SU-DHL-6 (cell line): ENCODE results near the gene RND3.

ENCODE experiments used
- H2AFZ ChIP-seq: fragments of 200-600 bp; sonication (generic); 2 replicates; pipeline ENCODE4 v1.6.1; 2014; ENCODE audit warnings: low read depth, mild to moderate bottlenecking, moderate library complexity, mixed read lengths, antibody characterized with exemption, low read length; ENCODE audit not compliant: severe bottlenecking
- H3F3A ChIP-seq: fragments of 200-600 bp; shearing (Covaris generic); 2 replicates; pipeline ENCODE4 v1.6.0; 2016; ENCODE audit warnings: antibody characterized with exemption, mild to moderate bottlenecking; ENCODE audit not compliant: insufficient read depth
- H3K27ac ChIP-seq: fragments of 200-600 bp; sonication (generic); 2 replicates; pipeline ENCODE4 v1.5.1; 2016; ENCODE audit warnings: low read depth, mild to moderate bottlenecking, low read length, moderate library complexity, mixed read lengths
- H3K27me3 ChIP-seq: fragments of 200-600 bp; sonication (generic), shearing (Covaris generic); 2 replicates; pipeline ENCODE4 v1.6.0; 2014; ENCODE audit warnings: mild to moderate bottlenecking, low read length
- H3K36me3 ChIP-seq: fragments of 200-600 bp; sonication (generic); 2 replicates; pipeline ENCODE4 v1.6.1; 2014; ENCODE audit warnings: mild to moderate bottlenecking, low read length, mixed read lengths
- H3K4me2 ChIP-seq: fragments of 300-600, 200-600 bp; shearing (Covaris generic), sonication (generic); 2 replicates; pipeline ENCODE4 v1.6.0; 2014; ENCODE audit warnings: low read length, low read depth, mild to moderate bottlenecking; ENCODE audit not compliant: poor library complexity, severe bottlenecking
- H3K4me3 ChIP-seq: fragments of 200-600 bp; sonication (generic); 2 replicates; pipeline ENCODE4 v1.5.1; 2014; ENCODE audit warnings: antibody characterized with exemption, low read length, mild to moderate bottlenecking, mixed read lengths; ENCODE audit not compliant: insufficient read depth, poor library complexity, severe bottlenecking
- H3K79me2 ChIP-seq: fragments of 200-600 bp; sonication (generic); 2 replicates; pipeline ENCODE4 v1.6.1; 2014; ENCODE audit warnings: mild to moderate bottlenecking, low read length, moderate library complexity; ENCODE audit not compliant: insufficient read depth
- H3K9ac ChIP-seq: fragments of 200-600 bp; sonication (generic); 2 replicates; pipeline ENCODE4 v1.7.0; 2014; ENCODE audit warnings: mild to moderate bottlenecking, low read length
- H3K9me2 ChIP-seq: fragments of 200-600 bp; sonication (generic); replicated peaks from 2 replicates; pipeline ENCODE4 v1.6.1; 2014; ENCODE audit warnings: low read length; ENCODE audit not compliant: insufficient read depth
- H3K9me3 ChIP-seq: fragments of 200-600 bp; sonication (generic); 2 replicates; pipeline ENCODE4 v1.6.1; 2014; ENCODE audit warnings: low read length, mixed read lengths; ENCODE audit not compliant: insufficient read depth
- H4K20me1 ChIP-seq: fragments of 200-600 bp; sonication (generic); 2 replicates; pipeline ENCODE4 v1.6.1; 2014; ENCODE audit warnings: low read depth, mild to moderate bottlenecking, antibody characterized with exemption, low read length, moderate library complexity, mixed read lengths
- CTCF ChIP-seq: fragments of 200-600 bp; sonication (generic); IDR thresholded peaks from one replicate; pipeline ENCODE4 v1.5.1; 2017; ENCODE audit warnings: antibody characterized with exemption, mild to moderate bottlenecking, low read length, moderate library complexity; ENCODE audit not compliant: insufficient read depth, poor library complexity, severe bottlenecking
- EZH2phosphoT487 ChIP-seq: fragments of 200-600 bp; sonication (generic), shearing (Covaris generic); conservative IDR thresholded peaks from 2 replicates; pipeline ENCODE4 v1.6.1; 2018; ENCODE audit warnings: mild to moderate bottlenecking, antibody characterized with exemption, low read length, moderate library complexity, mixed read lengths

Gene RND3

GRCh38 chr2:150495001-150495400 is 7.5 kb upstream of the RND3 start:
- no peaks in the 10 kb centered on the region for H3K9me3 ChIP-seq
- no peaks in the 10 kb centered on the region for H3K36me3 ChIP-seq
- no peaks in the 10 kb centered on the region for H3F3A ChIP-seq
- H3K4me3 ChIP-seq = no peak overlapping the region
- no peak overlapping the region for H2AFZ ChIP-seq
- H3K79me2 ChIP-seq = no peaks in the 10 kb centered on the region
- no peak overlapping the region for H3K9ac ChIP-seq
- no peaks in the 10 kb centered on the region for H3K9me2 ChIP-seq
- H3K27ac ChIP-seq = no peak overlapping the region
- TF ChIP-seq CTCF = no peak
- TF ChIP-seq EZH2phosphoT487 = no peak
- no peaks in the 10 kb centered on the region for H3K27me3 ChIP-seq
- H4K20me1 ChIP-seq = no peaks in the 10 kb centered on the region
- no peak overlapping the region for H3K4me2 ChIP-seq

- Histone ChIP-seq H3K27ac (no peak overlapping the region), H3K4me2 (no peak overlapping the region), H3K9ac (no peak overlapping the region), H4K20me1 (no peaks in the 10 kb centered on the region), H2AFZ (no peak overlapping the region), H3K4me3 (no peak overlapping the region), H3K9me2 (no peaks in the 10 kb centered on the region), H3F3A (no peaks in the 10 kb centered on the region), H3K9me3 (no peaks in the 10 kb centered on the region), H3K36me3 (no peaks in the 10 kb centered on the region), H3K79me2 (no peaks in the 10 kb centered on the region), H3K27me3 (no peaks in the 10 kb centered on the region)
- TF ChIP-seq EZH2phosphoT487 (no peak), CTCF (no peak)
Measured at GRCh38 chr2:150494234-150494945, 6.9 kb upstream of the RND3 start.

GRCh38 chr2:150491943-150492342 is 4.5 kb upstream of the RND3 start:
- no peak overlapping the region for H3K4me3 ChIP-seq
- H3K27ac ChIP-seq = no peak overlapping the region
- H4K20me1 ChIP-seq = no peaks in the 10 kb centered on the region
- H3K27me3 ChIP-seq = no peaks in the 10 kb centered on the region
- no peaks in the 10 kb centered on the region for H3K36me3 ChIP-seq
- H3K9ac ChIP-seq = no peak overlapping the region
- no peaks in the 10 kb centered on the region for H3K9me3 ChIP-seq
- TF ChIP-seq EZH2phosphoT487 (no peak), CTCF (no peak)
- no peaks in the 10 kb centered on the region for H3K79me2 ChIP-seq
- no peaks in the 10 kb centered on the region for H3K9me2 ChIP-seq
- no peak overlapping the region for H2AFZ ChIP-seq
- no peaks in the 10 kb centered on the region for H3F3A ChIP-seq
- H3K4me2 ChIP-seq = no peak overlapping the region
